Embryonic facial prominence (tissue), 1 donor: ENCODE data around the gene RASGEF1B.

Experiments
- DNase-seq: peaks from one replicate; pipeline ENCODE4 v3.0.0-alpha.2; 2016; ENCODE audit errors: extremely low spot score

RASGEF1B gene

GRCh38 chr4:81466841-81467671 lies 4.7 kb downstream of the RASGEF1B start:
- peak; percentile 74 for DNase-seq

GRCh38 chr4:81465406-81466340 lies 6.0 kb downstream of the RASGEF1B start:
- no peak for DNase-seq

- no peak for DNase-seq
These were observed 10.9 kb downstream of the RASGEF1B start for GRCh38 chr4:81460834-81461233.

GRCh38 chr4:81460191-81460701 lies 11.5 kb downstream of the RASGEF1B start:
- no peak for DNase-seq

GRCh38 chr4:81459228-81459627 lies 12.5 kb downstream of the RASGEF1B start:
- no peak for DNase-seq

- DNase-seq: no peak
These were observed 13.7 kb downstream of the RASGEF1B start for GRCh38 chr4:81457921-81458520.

GRCh38 chr4:81457345-81457744 lies 14.4 kb downstream of the RASGEF1B start:
- DNase-seq: no peak

- no peak for DNase-seq
These were observed 15.8 kb downstream of the RASGEF1B start for GRCh38 chr4:81455897-81456296.

- no peak for DNase-seq
These were observed 16.8 kb downstream of the RASGEF1B start for GRCh38 chr4:81454948-81455347.

- DNase-seq: no peak
These were observed 17.2 kb downstream of the RASGEF1B start for GRCh38 chr4:81454499-81454898.

- no peak for DNase-seq
These were observed 18.7 kb downstream of the RASGEF1B start for GRCh38 chr4:81453024-81453423.

- DNase-seq: no peak
These were observed 19.2 kb downstream of the RASGEF1B start for GRCh38 chr4:81452452-81453006.

- DNase-seq: no peak
These were observed 22.7 kb downstream of the RASGEF1B start for GRCh38 chr4:81449015-81449414.

GRCh38 chr4:81447566-81448229 lies 24.0 kb downstream of the RASGEF1B start:
- no peak for DNase-seq

GRCh38 chr4:81446634-81447033 lies 25.1 kb downstream of the RASGEF1B start:
- no peak for DNase-seq

- DNase-seq: no peak
These were observed 26.5 kb downstream of the RASGEF1B start for GRCh38 chr4:81445196-81445595.

- no peak for DNase-seq
These were observed 29.1 kb downstream of the RASGEF1B start for GRCh38 chr4:81442484-81443085.

- no peak for DNase-seq
These were observed 30.8 kb downstream of the RASGEF1B start for GRCh38 chr4:81440949-81441348.

GRCh38 chr4:81436941-81437574 lies 34.6 kb downstream of the RASGEF1B start:
- no peak for DNase-seq

GRCh38 chr4:81436096-81436495 lies 35.6 kb downstream of the RASGEF1B start:
- no peak for DNase-seq
